ENCODE results near the gene IMMP2L.

DNA sequence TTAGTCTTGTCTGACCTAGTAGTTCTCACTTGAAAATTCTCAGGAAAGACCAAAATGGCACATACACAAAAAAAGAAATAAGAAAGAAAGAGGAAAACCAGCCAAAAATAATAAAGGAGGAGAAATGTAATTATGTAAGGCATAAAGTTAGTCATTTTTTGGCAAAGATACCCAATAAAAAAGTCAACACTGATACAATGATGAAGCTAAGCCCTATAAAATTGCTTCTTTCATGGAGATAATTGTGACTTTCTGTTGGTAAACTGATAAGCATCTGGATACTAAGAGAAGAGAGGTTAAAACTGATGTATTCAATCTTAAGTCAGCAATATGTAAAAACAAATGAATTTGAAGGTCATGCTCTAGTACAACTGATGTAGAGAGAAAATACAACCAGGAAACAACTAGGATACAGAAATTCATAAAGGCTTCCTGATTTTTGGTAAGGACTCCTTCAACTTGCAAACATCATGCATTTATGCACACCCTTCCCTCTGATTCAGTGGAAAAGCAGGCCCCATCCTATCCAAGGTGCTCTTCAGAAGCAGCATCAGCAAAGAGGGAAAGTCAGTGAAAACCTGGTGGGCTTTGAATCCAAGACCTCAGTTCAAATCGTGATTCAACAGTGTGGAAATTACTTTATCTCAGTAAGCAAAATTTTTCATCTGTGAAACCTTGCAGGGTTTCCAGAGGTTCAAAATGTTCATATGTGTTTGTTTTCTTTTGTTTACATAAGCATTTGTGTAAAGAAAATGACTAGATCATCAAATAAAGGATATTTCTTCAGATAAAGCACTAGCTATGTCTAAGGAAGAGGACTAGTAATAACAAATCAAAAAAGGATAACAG is 32.6 kb downstream of the IMMP2L start:
- TF ChIP-seq, protein P1, sequence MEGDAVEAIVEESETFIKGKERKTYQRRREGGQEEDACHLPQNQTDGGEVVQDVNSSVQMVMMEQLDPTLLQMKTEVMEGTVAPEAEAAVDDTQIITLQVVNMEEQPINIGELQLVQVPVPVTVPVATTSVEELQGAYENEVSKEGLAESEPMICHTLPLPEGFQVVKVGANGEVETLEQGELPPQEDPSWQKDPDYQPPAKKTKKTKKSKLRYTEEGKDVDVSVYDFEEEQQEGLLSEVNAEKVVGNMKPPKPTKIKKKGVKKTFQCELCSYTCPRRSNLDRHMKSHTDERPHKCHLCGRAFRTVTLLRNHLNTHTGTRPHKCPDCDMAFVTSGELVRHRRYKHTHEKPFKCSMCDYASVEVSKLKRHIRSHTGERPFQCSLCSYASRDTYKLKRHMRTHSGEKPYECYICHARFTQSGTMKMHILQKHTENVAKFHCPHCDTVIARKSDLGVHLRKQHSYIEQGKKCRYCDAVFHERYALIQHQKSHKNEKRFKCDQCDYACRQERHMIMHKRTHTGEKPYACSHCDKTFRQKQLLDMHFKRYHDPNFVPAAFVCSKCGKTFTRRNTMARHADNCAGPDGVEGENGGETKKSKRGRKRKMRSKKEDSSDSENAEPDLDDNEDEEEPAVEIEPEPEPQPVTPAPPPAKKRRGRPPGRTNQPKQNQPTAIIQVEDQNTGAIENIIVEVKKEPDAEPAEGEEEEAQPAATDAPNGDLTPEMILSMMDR (IDR thresholded peaks at IDR 0.05; ENCODE audit: low read depth, low read length, missing input control): no peak
- TF ChIP-seq GABPA (IDR thresholded peaks at IDR 0.05 in 1 of 2, conservative IDR thresholded peaks at IDR 0.05 in 1 of 2) (no peak), FOXA1 (IDR thresholded peaks at IDR 0.05) (no peak), SP1 (IDR thresholded peaks at IDR 0.05) (no peak), TAF1 (conservative IDR thresholded peaks at IDR 0.05) (no peak), JUND (IDR thresholded peaks at IDR 0.05) (no peak)
- TF ChIP-seq, protein P2, sequence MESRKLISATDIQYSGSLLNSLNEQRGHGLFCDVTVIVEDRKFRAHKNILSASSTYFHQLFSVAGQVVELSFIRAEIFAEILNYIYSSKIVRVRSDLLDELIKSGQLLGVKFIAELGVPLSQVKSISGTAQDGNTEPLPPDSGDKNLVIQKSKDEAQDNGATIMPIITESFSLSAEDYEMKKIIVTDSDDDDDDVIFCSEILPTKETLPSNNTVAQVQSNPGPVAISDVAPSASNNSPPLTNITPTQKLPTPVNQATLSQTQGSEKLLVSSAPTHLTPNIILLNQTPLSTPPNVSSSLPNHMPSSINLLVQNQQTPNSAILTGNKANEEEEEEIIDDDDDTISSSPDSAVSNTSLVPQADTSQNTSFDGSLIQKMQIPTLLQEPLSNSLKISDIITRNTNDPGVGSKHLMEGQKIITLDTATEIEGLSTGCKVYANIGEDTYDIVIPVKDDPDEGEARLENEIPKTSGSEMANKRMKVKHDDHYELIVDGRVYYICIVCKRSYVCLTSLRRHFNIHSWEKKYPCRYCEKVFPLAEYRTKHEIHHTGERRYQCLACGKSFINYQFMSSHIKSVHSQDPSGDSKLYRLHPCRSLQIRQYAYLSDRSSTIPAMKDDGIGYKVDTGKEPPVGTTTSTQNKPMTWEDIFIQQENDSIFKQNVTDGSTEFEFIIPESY (IDR thresholded peaks at IDR 0.05): no peak
- TF ChIP-seq, protein P3, sequence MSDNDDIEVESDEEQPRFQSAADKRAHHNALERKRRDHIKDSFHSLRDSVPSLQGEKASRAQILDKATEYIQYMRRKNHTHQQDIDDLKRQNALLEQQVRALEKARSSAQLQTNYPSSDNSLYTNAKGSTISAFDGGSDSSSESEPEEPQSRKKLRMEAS (IDR thresholded peaks at IDR 0.05): no peak
- TF ChIP-seq, protein P4, sequence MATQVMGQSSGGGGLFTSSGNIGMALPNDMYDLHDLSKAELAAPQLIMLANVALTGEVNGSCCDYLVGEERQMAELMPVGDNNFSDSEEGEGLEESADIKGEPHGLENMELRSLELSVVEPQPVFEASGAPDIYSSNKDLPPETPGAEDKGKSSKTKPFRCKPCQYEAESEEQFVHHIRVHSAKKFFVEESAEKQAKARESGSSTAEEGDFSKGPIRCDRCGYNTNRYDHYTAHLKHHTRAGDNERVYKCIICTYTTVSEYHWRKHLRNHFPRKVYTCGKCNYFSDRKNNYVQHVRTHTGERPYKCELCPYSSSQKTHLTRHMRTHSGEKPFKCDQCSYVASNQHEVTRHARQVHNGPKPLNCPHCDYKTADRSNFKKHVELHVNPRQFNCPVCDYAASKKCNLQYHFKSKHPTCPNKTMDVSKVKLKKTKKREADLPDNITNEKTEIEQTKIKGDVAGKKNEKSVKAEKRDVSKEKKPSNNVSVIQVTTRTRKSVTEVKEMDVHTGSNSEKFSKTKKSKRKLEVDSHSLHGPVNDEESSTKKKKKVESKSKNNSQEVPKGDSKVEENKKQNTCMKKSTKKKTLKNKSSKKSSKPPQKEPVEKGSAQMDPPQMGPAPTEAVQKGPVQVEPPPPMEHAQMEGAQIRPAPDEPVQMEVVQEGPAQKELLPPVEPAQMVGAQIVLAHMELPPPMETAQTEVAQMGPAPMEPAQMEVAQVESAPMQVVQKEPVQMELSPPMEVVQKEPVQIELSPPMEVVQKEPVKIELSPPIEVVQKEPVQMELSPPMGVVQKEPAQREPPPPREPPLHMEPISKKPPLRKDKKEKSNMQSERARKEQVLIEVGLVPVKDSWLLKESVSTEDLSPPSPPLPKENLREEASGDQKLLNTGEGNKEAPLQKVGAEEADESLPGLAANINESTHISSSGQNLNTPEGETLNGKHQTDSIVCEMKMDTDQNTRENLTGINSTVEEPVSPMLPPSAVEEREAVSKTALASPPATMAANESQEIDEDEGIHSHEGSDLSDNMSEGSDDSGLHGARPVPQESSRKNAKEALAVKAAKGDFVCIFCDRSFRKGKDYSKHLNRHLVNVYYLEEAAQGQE (IDR thresholded peaks at IDR 0.05): no peak

Measured in liver (tissue), 3 donors.